ENCODE data around the gene VDAC1.
"Not testable (repeated sequence)": the region's sequence is repeated elsewhere in the genome, so short reads cannot be mapped to it uniquely, and the experiment has no call there.

Gene VDAC1

GRCh38 chr5:133995341-133995740, 9.4 kb downstream of the VDAC1 start:
- DNase-seq (ENCODE audit: low read depth in 2 of 2), result no peak

DNA sequence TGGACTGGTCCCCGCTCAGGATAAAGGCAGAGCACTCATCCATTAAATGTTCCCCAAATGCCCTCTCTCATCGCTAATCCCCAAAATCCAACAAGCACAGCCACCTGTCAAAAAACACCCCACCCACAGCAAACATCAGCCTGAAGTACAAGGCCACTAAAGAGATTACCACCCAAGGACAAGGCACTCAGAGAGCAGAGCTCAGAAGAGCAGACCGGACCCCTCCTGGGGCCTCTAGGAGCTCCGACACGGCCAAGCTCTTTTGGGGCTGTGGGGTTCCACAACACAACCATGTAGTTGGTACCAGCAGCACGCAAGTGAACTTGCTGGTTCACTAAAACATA, 9.8 kb downstream of the VDAC1 start:
- no peak for DNase-seq (ENCODE audit: low read depth in 2 of 2)

DNA sequence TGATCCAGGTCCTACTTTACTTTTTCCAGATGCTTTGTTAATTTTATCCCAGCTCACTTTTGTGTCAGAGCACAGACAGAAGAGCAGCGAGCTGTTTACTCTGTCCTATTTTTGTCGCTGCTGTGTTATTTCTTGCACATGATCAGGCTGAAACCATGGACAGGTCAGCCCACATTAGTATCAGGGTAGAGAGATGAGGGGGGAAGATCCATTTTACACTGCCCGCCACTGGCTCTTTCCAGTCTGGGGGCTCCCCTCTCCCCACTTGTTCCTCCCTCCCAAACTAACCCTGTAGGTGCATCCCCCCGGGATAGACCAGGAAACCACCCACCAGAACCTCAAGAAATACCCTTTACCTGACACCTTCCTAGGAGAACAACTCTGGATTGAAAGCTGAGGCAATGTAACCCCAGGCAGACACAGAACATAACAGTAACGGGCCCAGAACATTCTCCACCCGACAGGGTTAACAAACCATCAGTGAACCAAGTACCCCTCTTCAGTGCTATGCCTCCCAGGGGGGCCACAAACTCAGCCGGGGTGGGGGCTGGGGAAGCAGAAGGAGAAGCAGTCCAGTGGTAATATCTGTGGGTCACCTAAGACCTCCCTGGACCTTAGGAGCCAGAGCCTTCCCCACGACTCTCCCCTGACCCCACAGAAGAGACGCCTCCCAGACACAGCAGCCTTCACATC, 10.3 kb downstream of the VDAC1 start:
- no peak for DNase-seq (ENCODE audit: low read depth in 2 of 2)

DNA sequence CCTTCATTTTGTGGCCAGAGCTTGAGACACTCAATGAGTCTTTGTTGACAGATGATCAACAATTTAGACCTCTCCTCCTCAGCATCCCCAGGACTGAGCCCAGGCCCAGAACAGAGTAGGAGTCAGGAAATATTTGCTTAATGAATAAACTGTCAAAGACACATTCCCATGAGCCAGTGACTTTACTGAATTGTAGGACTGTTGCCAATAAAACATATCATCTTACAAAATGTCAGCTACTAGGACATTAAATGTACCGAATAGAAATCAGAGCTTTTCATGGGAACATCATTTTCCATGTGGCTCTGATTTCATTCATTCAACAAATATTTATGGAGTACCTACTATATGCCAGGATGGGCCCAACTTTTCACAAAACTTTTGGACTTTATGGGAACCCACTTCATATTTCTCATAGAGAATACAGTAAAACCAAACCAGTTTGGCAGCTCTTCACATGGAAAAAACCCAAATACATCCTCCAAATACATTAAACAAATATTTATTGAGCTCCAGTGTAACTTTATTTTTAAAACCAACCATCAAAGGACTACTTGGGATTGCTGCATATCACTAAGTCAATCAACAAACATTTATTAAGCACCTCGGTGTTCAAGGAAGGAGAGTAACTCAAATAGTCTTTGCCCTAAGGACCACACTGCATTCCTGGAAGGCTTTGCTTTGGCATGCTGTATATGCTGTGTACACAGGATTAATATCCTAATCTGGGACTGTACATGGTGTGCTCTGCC, 11.4 kb downstream of the VDAC1 start:
- DNase-seq (ENCODE audit: low read depth in 2 of 2), result no peak

DNA sequence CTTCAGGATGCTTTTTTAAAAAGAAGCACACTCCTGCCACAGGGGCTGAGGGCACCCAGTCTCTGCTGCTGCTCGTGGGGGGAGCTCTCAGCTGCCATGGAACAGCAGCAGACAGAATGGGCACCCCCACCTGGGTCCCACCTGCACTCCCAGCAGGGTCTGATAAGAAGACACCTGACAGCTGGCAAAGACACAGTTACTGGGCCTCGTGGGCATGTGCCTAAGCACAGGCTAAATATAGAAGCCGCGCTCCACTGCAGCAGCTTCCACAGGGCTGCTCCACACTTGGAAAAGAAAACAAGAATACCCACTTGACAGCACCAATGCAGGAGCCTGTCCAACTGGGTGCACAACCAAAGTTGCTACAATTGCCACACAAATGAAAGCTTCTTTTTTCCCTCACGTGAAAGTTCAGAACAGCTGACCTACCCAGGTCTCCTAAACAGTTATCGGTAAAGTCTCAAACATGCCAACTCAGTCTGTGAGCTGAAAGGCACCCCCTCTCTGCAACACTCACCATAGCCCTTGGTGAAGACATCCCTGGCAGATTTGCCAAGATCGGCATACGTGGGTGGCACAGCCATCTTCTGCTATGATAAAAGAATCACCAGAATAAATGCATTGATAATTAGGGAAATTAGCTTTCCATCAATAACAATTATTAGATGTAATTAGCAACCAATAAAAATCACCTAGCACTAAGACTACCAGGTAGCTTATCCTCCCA, 12.2 kb downstream of the VDAC1 start:
- no peak for DNase-seq (ENCODE audit: low read depth in 2 of 2)

- no peak for DNase-seq (ENCODE audit: low read depth in 2 of 2)
Observed at GRCh38 chr5:133991171-133991910, 13.4 kb downstream of the VDAC1 start.

DNA sequence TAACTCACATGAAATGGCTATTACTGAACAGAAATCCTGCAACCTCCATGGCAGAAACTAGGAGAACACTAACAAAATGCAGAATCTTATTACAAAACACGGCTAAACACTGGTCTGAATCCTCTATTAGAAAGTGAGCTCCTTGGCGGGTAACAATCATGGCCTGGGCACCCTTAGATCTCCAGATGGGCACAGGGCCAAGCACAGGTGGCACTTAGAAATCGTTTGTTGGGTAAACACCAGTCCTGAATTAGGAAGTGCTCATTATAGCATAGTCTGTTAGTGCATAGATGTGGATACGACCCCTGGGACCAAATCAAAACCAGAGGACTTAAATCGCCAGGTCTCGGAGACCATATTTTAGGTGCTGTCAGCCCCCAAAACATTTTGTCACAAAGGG, 14.4 kb downstream of the VDAC1 start:
- DNase-seq (ENCODE audit: low read depth in 2 of 2), result no peak

DNA sequence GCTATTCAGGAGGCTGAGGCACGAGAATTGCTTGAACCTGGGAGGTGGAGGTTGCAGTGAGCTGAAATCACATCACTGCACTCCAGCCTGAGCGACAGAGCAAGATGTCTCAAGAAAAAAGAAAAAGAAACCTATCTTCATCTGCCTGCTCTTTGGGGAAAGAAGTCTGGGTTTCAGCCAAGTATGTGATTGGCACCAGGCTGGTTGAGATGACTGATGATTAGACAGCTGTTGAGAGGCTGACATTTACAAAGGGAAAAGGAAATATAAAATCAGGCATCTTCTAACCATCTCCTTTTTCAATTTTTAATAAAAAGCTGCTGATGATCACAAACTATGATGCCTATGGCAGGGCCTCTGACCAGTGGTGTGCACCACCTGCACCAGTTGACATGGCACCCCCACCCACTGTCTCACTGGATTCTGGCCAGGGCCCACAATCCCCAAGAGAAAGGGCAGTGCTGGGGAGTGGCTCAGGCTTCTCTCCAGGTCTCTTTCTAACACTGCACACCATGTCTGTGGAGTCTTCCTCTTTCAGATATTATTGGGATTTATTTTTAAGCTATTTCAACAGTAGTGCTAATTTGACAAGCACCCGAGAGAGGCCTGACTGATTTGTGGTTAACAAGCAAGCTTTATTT, 19.1 kb downstream of the VDAC1 start:
- no peak for DNase-seq (ENCODE audit: low read depth in 2 of 2)

DNA sequence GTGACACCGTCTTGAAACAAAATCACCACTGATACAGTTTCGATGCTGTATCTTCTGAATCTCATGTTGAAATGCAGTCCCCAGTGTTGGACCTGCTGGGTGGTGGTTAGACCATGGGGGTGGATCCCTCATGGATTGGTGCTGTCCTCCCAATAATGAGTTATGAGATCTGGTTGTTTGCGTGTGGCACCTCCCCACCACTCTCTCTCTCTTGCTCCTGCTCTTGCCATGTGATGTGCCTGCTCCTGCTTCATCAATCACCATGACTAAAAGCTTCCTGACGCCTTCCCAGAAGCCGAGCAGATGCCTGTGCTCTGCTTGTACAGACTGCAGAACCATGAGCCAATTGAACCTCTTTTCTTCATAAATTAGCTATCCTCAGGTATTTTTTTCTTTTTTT, 21.1 kb downstream of the VDAC1 start:
- DNase-seq (ENCODE audit: low read depth in 2 of 2), result no peak

GRCh38 chr5:133981714-133982113, 23.1 kb downstream of the VDAC1 start:
- no peak for DNase-seq (ENCODE audit: low read depth in 2 of 2)

DNA sequence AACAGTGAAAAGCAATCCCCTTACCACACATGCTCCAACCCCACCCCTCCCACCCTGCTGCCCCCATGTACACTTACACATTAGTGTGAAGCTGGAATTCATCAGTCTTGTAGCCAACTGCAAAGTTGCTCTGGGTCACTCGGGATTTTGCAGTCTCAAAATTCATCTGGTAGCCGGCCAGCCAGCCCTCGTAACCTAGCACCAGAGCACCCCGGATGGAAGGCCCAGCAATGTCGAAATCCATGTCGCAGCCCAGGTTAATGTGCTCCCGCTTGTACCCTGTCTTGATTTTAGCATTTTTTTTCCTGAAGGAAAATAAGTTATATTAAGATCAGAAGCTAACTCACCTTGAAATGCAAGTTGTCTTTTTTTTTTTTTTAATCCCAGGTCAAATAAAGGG, 24.1 kb downstream of the VDAC1 start:
- no peak for DNase-seq (ENCODE audit: low read depth in 2 of 2)

GRCh38 chr5:133978943-133979342, 25.8 kb downstream of the VDAC1 start:
- no peak for DNase-seq (ENCODE audit: low read depth in 2 of 2)

GRCh38 chr5:133977858-133978257, 26.9 kb downstream of the VDAC1 start:
- DNase-seq (ENCODE audit: low read depth in 2 of 2), result no peak

DNA sequence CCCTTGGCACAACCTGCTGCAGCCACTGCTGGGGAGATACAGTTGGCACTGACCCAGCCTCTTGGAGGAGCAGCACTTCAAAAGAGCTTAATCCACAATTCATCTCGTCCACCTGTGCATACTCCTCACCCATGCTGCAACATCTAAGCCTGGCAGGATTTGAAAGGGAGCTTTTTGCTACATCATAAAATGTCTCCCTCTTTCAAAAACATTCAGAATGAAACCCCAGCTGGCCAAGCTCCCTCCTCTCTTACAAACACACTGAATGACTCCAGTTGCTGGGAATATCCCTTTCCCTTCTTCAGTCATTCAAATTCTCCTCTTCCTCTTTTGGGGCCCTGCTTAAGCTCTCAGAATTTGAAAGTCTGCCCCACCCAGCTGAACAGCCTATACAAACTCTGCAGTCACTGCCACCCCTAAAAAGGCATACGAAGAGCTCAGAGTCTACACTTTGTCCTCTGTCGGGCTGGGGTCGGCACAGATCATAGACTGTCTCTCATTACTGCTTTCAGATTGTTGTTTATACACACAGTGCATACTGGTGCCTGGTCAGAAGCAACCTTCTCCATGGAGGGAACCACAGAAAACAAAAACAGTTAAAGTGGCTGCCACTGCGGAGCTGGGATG, 27.5 kb downstream of the VDAC1 start:
- DNase-seq (ENCODE audit: low read depth in 2 of 2), result no peak

DNA sequence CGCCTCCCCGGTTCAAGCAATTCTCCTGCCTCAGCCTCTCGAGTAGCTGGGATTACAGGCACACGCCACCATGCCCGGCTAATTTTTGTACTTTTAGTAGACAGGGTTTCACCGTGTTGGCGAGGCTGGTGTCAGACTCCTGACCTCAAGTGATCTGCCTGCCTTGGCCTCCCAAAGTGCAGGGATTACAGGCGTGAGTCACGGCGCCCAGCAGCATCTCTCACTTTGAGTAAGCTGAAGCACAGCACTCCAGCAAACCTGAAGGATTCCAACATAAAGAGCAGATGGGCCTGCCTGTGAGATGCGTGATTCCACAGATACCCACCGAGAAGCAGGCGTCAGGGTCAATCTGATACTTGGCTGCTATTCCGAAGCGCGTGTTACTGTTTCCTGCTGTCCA, 29.2 kb downstream of the VDAC1 start:
- not testable (repeated sequence) for DNase-seq (ENCODE audit: low read depth in 2 of 2)

- DNase-seq (ENCODE audit: low read depth in 2 of 2), result no peak
Observed at GRCh38 chr5:133974142-133974541, 30.6 kb downstream of the VDAC1 start.

GRCh38 chr5:133970325-133970909, 34.4 kb downstream of the VDAC1 start:
- no peak for DNase-seq (ENCODE audit: low read depth in 2 of 2)

DNA sequence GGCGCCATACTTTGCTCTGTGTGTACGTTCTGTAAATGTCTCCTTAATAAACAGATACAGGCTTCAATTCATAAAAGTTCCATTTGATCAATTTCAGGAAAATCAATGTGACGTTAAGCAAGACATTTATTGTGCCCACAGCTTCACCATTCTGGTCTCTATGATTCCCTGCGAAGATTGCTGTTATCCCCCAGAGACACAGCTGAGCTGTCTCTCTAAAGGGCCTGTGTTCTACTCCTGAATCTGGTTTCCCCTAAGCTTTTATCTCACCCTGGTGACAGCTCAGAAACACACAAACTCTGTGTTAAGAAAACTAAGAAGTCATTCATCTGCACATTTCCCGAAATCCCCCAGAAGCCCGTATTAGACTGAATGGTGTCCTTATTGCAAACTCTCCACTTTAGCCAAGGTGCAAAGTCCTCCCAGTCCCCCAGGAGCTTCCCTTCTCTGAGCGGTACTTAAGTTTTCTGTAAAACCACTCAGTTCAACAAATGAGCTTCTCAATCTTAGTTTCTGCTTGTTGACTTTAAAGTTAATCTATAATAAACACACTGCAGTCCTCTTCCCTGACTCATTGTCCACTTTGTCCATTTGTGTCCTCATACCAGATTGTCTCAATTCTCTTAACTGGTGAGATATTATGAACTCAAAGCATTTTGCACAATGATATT, 35.0 kb downstream of the VDAC1 start:
- DNase-seq (ENCODE audit: low read depth in 2 of 2), result no peak

DNA sequence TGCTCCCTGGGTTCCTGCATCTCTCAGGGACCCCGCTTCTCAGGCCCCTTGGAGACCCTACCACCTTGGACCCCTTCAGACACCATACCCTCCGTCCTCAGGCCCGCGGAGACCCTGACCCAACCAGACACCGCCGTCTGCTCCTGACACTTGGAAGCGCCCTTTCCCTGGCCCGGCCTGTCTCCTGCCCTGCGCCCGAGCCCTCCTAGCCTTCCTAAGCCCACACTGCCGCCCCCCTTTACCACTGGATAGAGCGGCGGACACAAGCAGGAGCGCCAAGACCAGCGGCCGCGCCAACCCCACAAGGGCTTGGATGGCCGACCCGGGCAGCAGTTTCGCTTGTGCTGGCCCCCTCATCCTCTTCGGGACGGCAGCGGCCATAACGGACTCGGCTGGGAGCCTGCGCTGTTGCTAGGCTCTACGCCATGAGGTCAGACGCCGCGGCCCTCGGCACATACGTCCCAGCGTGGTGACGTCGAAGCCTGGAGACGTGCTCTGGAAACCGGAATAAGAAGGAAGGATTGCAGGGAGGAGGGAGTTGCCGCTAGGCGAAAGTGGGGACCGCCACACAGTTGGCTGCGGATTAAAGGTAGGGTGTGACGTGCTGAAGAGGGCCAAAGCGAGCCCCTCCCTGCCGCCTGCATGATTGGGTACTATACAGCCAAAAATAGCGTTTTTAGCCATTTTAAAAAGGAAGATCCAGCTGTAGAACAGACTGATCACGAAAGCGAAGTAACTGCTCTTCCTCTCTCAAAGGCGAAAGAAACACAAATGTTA, 36.4 kb downstream of the VDAC1 start, which contains the start of gene C5orf15:
TSS of gene C5orf15 (minus strand) at position 422 of the 777 bp plus-strand sequence. CDS start at position 381, 41 bp downstream.
- peak; percentile 84 to 92 for DNase-seq (ENCODE audit: low read depth in 2 of 2)

Measured in stimulated activated CD8-positive, alpha-beta memory T cell treated with anti-CD3 and anti-CD28 coated beads, Interleukin-2, amount 100 ng/mL, for 48 hours (primary cell).